GM12891 (cell line): ENCODE results near the gene WFDC5.

ENCODE experiments used
- POLR2A ChIP-seq: IDR thresholded peaks from 2 replicates; pipeline ENCODE4 v1.6.1; 2011; ENCODE audit warnings: low read depth, low read length, control low read depth
- POLR2AphosphoS5 ChIP-seq: IDR thresholded peaks from 2 replicates; pipeline ENCODE4 v1.6.1; 2011; ENCODE audit warnings: low read depth, low read length, control low read depth
- TAF1 ChIP-seq: IDR thresholded peaks from 2 replicates; pipeline ENCODE4 v1.6.1; 2011; ENCODE audit warnings: low read depth, low read length, control low read depth

DNA sequence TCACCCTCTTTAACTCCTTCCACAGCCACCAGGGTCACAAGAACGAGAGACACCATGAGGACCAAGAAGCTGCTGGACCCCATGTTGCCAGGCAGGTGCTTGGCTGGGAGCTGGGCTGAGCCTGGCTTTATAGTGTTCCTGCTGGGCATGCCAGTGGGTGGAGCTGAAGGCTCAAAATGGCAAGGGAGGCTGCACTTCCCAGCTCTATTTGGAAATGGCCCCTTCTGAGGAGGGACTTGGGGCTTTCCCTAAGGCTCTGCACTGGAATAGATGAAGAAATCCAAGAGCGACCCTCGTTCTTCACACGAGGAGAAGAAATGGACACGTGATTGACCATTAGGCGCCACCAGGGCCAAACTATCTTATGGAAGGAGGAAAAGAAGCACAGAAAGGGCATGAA is 9.4 kb upstream of the WFDC5 start, which contains the start of gene WFDC12:
- TF ChIP-seq POLR2A (no peak), POLR2AphosphoS5 (no peak), TAF1 (no peak)
